WTC11 (cell line): ENCODE measurements around the gene EHMT1. TPM values are rescaled to one million over a fixed set of nuclear protein-coding genes. Genes with fewer than 3 reads are reported as not detected.

Experiments used
- AFF4 ChIP-seq: sonication (generic); formaldehyde crosslinking; IDR thresholded peaks from 2 replicates; pipeline ENCODE4 v1.8.1; 2023; ENCODE audit warnings: mild to moderate bottlenecking, missing genetic modification reagents, borderline replicate concordance
- ATF2 ChIP-seq: sonication (generic); formaldehyde crosslinking; IDR thresholded peaks from 2 replicates; pipeline ENCODE4 v1.8.1; 2022; ENCODE audit warnings: low read depth, missing genetic modification reagents, borderline replicate concordance
- FOXK1 ChIP-seq: sonication (generic); formaldehyde crosslinking; IDR thresholded peaks from 2 replicates; pipeline ENCODE4 v1.8.0; 2022; ENCODE audit warnings: mild to moderate bottlenecking, moderate library complexity, missing genetic modification reagents
- FOXP1 ChIP-seq: sonication (generic); formaldehyde crosslinking; IDR thresholded peaks from 2 replicates; pipeline ENCODE4 v1.8.0; 2022; ENCODE audit warnings: missing genetic modification reagents, mild to moderate bottlenecking, moderate library complexity, borderline replicate concordance
- HMGXB4 ChIP-seq: sonication (generic); formaldehyde crosslinking; IDR thresholded peaks from 2 replicates; pipeline ENCODE4 v1.8.1; 2023; ENCODE audit warnings: mild to moderate bottlenecking, moderate library complexity, missing genetic modification reagents
- KAT7 ChIP-seq: sonication (generic); formaldehyde crosslinking; IDR thresholded peaks from 2 replicates; pipeline ENCODE4 v1.8.1; 2023; ENCODE audit warnings: missing genetic modification reagents, mild to moderate bottlenecking, borderline replicate concordance
- MXD4 ChIP-seq: fragments of 250-450 bp; sonication (Bioruptor Pico); IDR thresholded peaks from 2 replicates; pipeline ENCODE4 v1.8.0; 2021; ENCODE audit warnings: mild to moderate bottlenecking, moderate library complexity, borderline replicate concordance
- RELA ChIP-seq: sonication (generic); formaldehyde crosslinking; IDR thresholded peaks from 2 replicates; pipeline ENCODE4 v1.8.1; 2022; ENCODE audit warnings: missing genetic modification reagents, mild to moderate bottlenecking, borderline replicate concordance
- TEAD1 ChIP-seq: sonication (generic); formaldehyde crosslinking; IDR thresholded peaks from 2 replicates; pipeline ENCODE4 v1.8.0; 2022; ENCODE audit warnings: mild to moderate bottlenecking, missing genetic modification reagents
- ZBTB21 ChIP-seq: sonication (generic); formaldehyde crosslinking; IDR thresholded peaks from 2 replicates; pipeline ENCODE4 v1.8.1; 2023; ENCODE audit warnings: mild to moderate bottlenecking, missing genetic modification reagents, borderline replicate concordance
- ZNF121 ChIP-seq: sonication (generic); formaldehyde crosslinking; IDR thresholded peaks from 2 replicates; pipeline ENCODE4 v1.8.0; 2023; ENCODE audit warnings: missing genetic modification reagents
- ZNF219 ChIP-seq: sonication (generic); formaldehyde crosslinking; IDR thresholded peaks from 2 replicates; pipeline ENCODE4 v1.8.0; 2023; ENCODE audit warnings: missing genetic modification reagents, mild to moderate bottlenecking, borderline replicate concordance
- ZNF232 ChIP-seq: sonication (generic); formaldehyde crosslinking; IDR thresholded peaks from 2 replicates; pipeline ENCODE4 v1.8.0; 2022; ENCODE audit warnings: mild to moderate bottlenecking, missing genetic modification reagents
- ZNF416 ChIP-seq: fragments of 250-450 bp; sonication (Bioruptor Pico); IDR thresholded peaks from 2 replicates; pipeline ENCODE4 v1.9.0; 2021; ENCODE audit warnings: mild to moderate bottlenecking, inconsistent platforms
- total RNA-seq: library from RNA; stranded (reverse); gene quantifications from 3 replicates; pipeline ENCODE4 v1.2.3, GENCODE V29; 2021
- TF ChIP-seq, protein P1 (sequence below): sonication (generic); formaldehyde crosslinking; IDR thresholded peaks from 2 replicates; pipeline ENCODE4 v1.8.1; 2022; ENCODE audit warnings: mild to moderate bottlenecking, moderate library complexity, missing genetic modification reagents
- TF ChIP-seq, protein P2 (sequence below): sonication (generic); formaldehyde crosslinking; IDR thresholded peaks from 2 replicates; pipeline ENCODE4 v1.8.0; 2023; ENCODE audit warnings: missing genetic modification reagents, mild to moderate bottlenecking, borderline replicate concordance
- TF ChIP-seq, protein P3 (sequence below): sonication (generic); formaldehyde crosslinking; IDR thresholded peaks from 2 replicates; pipeline ENCODE4 v1.8.0; 2023; ENCODE audit warnings: mild to moderate bottlenecking, missing genetic modification reagents
- TF ChIP-seq, protein P4 (sequence below): sonication (generic); formaldehyde crosslinking; conservative IDR thresholded peaks from 2 replicates; pipeline ENCODE4 v1.8.1; 2022; ENCODE audit warnings: mild to moderate bottlenecking, missing genetic modification reagents
- TF ChIP-seq, protein P5 (sequence below): fragments of 250-450 bp; sonication (Bioruptor Pico); conservative IDR thresholded peaks from 2 replicates; pipeline ENCODE4 v1.9.0; 2021; ENCODE audit warnings: mild to moderate bottlenecking

The EHMT1 gene
- total RNA-seq, 1 experiment from 2014 or later = 170 TPM

GRCh38 chr9:137578518-137579258, 40.1 kb upstream of the EHMT1 start, which contains the start of gene DPH7 (continued):
- TF ChIP-seq, protein P1, sequence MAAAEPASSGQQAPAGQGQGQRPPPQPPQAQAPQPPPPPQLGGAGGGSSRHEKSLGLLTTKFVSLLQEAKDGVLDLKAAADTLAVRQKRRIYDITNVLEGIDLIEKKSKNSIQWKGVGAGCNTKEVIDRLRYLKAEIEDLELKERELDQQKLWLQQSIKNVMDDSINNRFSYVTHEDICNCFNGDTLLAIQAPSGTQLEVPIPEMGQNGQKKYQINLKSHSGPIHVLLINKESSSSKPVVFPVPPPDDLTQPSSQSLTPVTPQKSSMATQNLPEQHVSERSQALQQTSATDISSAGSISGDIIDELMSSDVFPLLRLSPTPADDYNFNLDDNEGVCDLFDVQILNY (CRISPR knock-in tag) = peak; percentile 92
- TF ChIP-seq HMGXB4 (CRISPR knock-in tag) (peak; percentile 98), ZNF219 (no peak; the same call in 1 of the 2 replicates), FOXP1 (CRISPR knock-in tag) (peak; percentile 65; the same call in 1 of the 2 replicates), ZNF121 (no peak), ATF2 (no peak), TEAD1 (CRISPR knock-in tag) (peak; percentile 88), ZNF416 (CRISPR knock-in tag) (peak; percentile 23; the same call in 1 of the 2 replicates), KAT7 (CRISPR knock-in tag) (peak; percentile 88; the same call in 1 of the 2 replicates), FOXK1 (CRISPR knock-in tag) (peak; percentile 79), ZNF232 (CRISPR knock-in tag) (peak; percentile 82; the same call in 1 of the 2 replicates), AFF4 (CRISPR knock-in tag) (no peak), ZBTB21 (CRISPR knock-in tag) (no peak), RELA (CRISPR knock-in tag) (peak; percentile 86; the same call in 1 of the 2 replicates), MXD4 (CRISPR knock-in tag) (no peak)
- TF ChIP-seq, protein P2, sequence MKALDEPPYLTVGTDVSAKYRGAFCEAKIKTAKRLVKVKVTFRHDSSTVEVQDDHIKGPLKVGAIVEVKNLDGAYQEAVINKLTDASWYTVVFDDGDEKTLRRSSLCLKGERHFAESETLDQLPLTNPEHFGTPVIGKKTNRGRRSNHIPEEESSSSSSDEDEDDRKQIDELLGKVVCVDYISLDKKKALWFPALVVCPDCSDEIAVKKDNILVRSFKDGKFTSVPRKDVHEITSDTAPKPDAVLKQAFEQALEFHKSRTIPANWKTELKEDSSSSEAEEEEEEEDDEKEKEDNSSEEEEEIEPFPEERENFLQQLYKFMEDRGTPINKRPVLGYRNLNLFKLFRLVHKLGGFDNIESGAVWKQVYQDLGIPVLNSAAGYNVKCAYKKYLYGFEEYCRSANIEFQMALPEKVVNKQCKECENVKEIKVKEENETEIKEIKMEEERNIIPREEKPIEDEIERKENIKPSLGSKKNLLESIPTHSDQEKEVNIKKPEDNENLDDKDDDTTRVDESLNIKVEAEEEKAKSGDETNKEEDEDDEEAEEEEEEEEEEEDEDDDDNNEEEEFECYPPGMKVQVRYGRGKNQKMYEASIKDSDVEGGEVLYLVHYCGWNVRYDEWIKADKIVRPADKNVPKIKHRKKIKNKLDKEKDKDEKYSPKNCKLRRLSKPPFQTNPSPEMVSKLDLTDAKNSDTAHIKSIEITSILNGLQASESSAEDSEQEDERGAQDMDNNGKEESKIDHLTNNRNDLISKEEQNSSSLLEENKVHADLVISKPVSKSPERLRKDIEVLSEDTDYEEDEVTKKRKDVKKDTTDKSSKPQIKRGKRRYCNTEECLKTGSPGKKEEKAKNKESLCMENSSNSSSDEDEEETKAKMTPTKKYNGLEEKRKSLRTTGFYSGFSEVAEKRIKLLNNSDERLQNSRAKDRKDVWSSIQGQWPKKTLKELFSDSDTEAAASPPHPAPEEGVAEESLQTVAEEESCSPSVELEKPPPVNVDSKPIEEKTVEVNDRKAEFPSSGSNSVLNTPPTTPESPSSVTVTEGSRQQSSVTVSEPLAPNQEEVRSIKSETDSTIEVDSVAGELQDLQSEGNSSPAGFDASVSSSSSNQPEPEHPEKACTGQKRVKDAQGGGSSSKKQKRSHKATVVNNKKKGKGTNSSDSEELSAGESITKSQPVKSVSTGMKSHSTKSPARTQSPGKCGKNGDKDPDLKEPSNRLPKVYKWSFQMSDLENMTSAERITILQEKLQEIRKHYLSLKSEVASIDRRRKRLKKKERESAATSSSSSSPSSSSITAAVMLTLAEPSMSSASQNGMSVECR = peak; percentile 16; the same call in 1 of the 2 replicates
- TF ChIP-seq, protein P3, sequence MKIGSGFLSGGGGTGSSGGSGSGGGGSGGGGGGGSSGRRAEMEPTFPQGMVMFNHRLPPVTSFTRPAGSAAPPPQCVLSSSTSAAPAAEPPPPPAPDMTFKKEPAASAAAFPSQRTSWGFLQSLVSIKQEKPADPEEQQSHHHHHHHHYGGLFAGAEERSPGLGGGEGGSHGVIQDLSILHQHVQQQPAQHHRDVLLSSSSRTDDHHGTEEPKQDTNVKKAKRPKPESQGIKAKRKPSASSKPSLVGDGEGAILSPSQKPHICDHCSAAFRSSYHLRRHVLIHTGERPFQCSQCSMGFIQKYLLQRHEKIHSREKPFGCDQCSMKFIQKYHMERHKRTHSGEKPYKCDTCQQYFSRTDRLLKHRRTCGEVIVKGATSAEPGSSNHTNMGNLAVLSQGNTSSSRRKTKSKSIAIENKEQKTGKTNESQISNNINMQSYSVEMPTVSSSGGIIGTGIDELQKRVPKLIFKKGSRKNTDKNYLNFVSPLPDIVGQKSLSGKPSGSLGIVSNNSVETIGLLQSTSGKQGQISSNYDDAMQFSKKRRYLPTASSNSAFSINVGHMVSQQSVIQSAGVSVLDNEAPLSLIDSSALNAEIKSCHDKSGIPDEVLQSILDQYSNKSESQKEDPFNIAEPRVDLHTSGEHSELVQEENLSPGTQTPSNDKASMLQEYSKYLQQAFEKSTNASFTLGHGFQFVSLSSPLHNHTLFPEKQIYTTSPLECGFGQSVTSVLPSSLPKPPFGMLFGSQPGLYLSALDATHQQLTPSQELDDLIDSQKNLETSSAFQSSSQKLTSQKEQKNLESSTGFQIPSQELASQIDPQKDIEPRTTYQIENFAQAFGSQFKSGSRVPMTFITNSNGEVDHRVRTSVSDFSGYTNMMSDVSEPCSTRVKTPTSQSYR = no peak; the same call in none of the 2 replicates
- TF ChIP-seq, protein P4, sequence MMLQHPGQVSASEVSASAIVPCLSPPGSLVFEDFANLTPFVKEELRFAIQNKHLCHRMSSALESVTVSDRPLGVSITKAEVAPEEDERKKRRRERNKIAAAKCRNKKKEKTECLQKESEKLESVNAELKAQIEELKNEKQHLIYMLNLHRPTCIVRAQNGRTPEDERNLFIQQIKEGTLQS (CRISPR knock-in tag) = no peak
- TF ChIP-seq, protein P5, sequence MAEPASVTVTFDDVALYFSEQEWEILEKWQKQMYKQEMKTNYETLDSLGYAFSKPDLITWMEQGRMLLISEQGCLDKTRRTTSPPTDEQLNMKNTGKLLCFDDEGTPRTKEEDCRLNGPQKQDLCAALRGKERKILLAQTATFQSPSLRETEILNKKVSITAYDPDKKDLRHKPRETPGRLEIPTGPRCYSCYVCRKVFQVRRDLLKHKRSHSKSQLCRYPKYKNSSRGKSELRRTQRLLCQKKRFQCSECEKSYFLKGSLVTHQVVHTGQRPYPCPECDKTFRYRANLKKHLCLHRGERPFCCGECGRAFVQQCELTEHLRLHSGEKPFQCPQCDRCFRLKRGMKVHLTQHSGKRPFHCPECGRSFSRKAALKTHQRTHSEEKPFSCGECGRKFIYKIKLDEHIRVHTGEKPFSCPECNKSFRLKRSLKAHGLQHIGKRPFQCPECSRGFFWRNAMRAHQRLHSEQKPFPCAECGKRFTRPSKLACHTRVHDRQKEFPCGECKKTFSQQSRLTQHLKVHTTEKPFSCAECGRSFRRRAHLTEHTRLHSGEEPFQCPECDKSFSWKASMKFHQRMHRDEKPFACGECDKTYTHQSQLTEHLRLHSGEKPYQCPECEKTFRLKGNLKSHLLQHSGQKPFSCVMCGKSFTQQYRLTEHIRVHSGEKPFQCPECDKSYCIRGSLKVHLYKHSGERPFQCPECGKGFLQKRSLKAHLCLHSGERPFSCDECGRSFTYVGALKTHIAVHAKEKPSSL (CRISPR knock-in tag) = no peak
